Adrenal gland (tissue), 5 donors: ENCODE measurements around the gene ANKS1B.

Source experiments
- CTCF ChIP-seq, 6 experiments: fragments of 450-650 bp in 4 of 6; fragments of 200-600 bp in 2 of 6; sonication (generic) in 1 of 6; IDR thresholded peaks; 1 replicate in 5 of 6; 2 replicates in 1 of 6; pipeline versions ENCODE4 v1.5.1 to v1.8.0; 2016 to 2021; ENCODE audit warnings: antibody characterized with exemption in 6 of 6, mild to moderate bottlenecking in 2 of 6, moderate library complexity in 1 of 6
- POLR2A ChIP-seq, 2 donors: fragments of 450-650 bp; IDR thresholded peaks; one replicate each; pipeline ENCODE4 v1.6.1; 2017; ENCODE audit warnings: antibody characterized with exemption in 2 of 2, mild to moderate bottlenecking in 2 of 2, moderate library complexity in 1 of 2
- donor health status: DM: no; HTN: no; CAD: no.

DNA sequence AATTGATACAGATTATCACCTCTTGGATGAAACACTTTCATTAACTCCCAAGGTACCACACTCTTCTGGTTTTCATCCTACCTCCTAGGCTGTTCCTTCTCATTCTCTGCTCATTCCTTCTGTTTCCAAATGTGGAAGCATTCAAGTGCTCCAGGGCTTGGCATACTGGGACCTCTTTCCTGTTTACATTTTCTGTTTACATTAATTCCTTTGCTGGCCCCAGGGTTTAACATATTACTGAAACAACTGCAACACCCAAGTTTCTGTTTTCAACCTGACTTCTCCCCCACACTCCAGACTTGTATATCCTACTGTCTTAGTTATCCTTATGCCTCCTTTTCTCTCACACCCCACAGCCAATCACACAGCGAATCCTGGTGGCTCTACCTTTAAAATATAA, 723.5 kb downstream of the ANKS1B start:
- no peak for TF ChIP-seq CTCF (IDR thresholded peaks at IDR 0.05)
- no peak for TF ChIP-seq POLR2A (IDR thresholded peaks at IDR 0.05)
